ENCODE measurements around the gene ADAT1.

The ADAT1 gene

GRCh38 chr16:75576384-75576811 is 46.7 kb downstream of the ADAT1 start:
- DNase-seq (ENCODE audit: low read depth, low spot score): no peak

GRCh38 chr16:75575958-75576357 is 47.1 kb downstream of the ADAT1 start:
- no peak for DNase-seq (ENCODE audit: low read depth, low spot score)

- no peak for DNase-seq (ENCODE audit: low read depth, low spot score)
Observed at GRCh38 chr16:75573955-75574354, 49.1 kb downstream of the ADAT1 start.

DNA sequence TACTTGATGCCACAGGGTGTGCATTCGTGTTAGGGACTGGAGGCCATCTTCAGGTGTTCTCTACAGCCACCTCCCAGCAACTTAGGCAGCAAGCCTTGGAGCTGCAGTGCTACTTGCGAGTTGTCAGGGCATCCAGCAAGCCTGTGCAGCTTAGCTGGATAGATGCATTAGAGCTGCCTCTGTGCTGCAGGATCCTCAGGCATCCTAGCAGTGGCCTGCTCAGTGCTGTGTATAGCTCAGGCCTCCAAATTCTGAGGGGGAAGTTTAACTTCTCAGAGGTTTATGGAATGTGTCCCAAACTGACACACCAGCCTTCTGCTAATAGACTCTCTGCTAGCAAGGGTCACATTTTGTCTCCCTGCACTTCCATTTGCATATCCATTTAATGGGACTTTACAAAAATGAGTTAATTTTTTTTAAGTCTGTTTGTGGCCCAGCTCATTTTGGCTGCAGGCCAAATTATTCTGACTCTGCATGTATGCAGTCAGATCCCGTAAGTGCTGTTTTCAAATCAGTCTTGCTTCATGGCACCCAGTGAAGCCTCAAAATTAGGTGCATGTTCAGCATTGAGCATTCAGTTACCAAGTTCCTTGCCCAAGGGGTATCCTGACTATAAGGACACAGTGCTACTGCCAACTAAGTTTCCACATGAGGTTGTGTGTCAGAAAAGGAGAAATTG is 50.1 kb downstream of the ADAT1 start:
- no peak for DNase-seq (ENCODE audit: low read depth, low spot score)

- DNase-seq (ENCODE audit: low read depth, low spot score): no peak
Observed at GRCh38 chr16:75570396-75571065, 52.5 kb downstream of the ADAT1 start.

DNA sequence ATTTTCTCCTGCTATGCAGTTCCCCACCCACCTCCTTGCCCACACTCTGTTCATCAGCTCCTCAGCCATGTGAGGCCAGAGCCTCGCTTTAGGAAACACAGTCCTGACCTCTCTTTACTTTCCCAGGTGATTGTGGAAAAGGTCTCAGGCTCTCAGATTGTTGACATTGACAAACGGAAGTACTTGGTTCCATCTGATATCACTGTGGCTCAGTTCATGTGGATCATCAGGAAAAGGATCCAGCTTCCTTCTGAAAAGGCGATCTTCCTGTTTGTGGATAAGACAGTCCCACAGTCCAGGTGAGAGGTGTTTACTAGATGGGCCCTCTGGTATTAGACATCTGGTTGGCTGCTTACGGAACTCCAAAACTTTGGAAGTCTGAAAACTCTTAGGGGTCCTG is 55.2 kb downstream of the ADAT1 start:
- no peak for DNase-seq (ENCODE audit: low read depth, low spot score)

- DNase-seq (ENCODE audit: low read depth, low spot score): no peak
Observed at GRCh38 chr16:75566758-75567255, 56.3 kb downstream of the ADAT1 start.

DNA sequence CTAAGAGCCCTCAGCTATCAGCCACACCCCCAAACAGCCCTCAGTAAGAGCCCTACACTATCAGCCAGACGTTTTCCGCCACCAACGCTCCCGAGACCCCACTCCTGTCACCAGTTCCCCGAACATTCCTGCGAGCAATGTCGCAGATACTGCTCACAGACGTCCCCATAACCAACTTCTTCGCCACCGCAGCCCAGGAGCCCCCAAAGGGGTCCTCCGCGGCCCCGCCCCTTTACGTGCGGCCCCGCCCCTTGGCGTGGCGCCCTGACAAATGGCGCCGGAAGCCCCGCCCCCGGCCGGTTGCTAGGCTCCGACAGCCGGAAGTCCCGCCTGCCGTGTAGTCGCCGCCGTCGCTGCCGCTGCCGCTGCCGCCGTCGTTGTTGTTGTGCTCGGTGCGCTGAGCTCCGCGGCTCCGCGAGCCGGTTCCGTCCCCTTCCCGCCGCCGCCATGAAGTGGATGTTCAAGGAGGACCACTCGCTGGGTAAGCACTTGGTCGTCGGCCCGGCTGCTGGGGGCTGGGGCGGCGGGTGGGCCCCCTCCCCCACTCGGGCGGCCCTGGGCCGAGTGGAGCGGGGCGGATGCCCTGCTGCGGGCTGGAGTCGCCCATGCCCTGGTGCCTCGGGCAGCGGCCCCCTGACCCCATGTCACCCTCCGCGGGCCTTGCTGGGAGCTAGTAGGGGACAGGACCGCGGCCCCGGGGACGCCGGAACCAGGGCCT is 56.9 kb downstream of the ADAT1 start, which contains the start of gene GABARAPL2:
Gene GABARAPL2 (plus strand): TSS at position 340 of the 718 bp plus-strand sequence. CDS start 108 bp downstream, at position 448.
- DNase-seq (ENCODE audit: low read depth, low spot score): peak; percentile 82

DNA sequence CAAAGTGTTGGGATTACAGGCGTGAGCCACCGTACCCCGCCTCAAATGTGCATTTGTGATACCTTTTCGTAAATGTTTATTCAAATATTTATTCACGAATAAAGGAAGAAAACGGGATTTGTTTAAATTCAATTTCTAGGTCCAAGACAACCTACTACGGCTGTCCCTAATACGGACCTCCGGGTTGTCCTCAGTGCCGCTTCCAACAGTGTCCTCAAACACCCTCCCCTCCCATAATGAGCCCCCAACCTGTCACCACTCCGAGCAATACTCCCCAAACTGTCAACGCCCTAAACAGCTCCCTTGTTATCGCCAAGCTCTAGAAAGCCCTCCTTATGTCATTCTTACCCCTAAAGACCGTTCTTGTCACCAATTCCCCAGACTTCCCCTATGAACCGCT is 57.4 kb downstream of the ADAT1 start:
- DNase-seq (ENCODE audit: low read depth, low spot score): no peak

GRCh38 chr16:75559564-75560372 is 63.3 kb downstream of the ADAT1 start:
- DNase-seq (ENCODE audit: low read depth, low spot score): no peak

- DNase-seq (ENCODE audit: low read depth, low spot score): no peak
Observed at GRCh38 chr16:75558846-75559401, 64.2 kb downstream of the ADAT1 start.

DNA sequence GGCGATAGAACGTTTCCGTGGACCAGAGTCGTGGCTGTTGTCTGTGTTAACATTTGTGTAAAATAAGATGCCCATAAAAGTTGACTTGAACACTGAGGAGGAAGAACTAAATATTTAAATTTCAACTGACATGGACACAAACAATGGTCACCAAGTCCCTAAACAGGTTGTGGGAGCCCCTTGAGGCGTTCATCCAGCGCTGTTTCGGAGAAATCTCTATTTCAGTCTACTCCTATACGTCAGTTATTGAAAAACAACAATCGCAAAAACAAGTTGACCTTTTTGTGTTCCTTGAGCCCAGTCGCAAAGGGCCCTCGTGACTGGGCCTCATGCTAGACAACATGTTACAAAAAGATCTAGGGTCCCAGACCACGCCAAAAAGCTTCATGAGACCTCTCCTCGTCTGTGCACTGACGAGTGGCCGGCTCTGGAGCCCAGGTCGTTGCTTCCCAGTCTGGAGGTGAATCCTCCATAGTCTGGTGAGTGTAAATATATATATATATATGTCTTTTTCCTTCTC is 66.6 kb downstream of the ADAT1 start:
- no peak for DNase-seq (ENCODE audit: low read depth, low spot score)

DNA sequence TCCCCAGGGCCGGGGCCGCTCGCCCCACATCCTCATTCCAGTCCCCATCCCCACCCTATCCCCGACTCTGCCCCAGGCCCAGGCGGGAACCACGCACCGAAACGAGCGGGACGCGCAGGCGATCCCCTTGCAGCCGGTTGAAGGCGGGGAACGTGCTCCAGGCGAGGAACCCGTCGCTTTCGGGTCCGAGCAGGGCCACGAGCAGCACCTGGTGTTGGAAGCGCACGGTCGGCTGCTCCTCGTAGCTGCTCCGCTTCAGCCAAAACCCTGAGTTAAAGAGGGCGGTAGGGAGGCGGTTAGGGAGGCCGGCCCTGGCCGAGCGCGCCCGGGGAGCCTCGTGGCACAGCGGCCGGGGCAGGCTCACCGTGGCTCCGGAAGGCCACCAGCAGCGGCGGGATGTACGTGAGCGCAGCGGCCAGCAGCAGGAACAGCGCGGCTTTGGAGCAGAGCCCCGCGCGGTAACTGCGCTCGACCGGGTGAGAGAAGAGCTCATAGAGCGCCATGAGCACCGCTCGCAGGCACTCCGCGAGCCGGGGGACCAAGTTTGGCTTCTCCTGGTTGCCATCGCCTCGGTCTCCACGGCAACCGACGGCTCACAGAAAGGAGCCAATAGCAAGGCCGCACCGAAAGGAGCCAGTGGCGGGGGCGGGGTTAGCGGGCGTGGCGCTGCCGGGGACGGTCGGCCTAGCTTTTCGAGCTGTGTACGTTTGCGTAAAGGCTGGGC is 67.2 kb downstream of the ADAT1 start, which contains the start of gene TMEM231:
Gene TMEM231 (minus strand): TSS at position 546 of the 724 bp plus-strand sequence. CDS start 43 bp downstream, at position 503.
- peak; percentile 92 for DNase-seq (ENCODE audit: low read depth, low spot score)

GRCh38 chr16:75555213-75555706 is 67.8 kb downstream of the ADAT1 start:
- no peak for DNase-seq (ENCODE audit: low read depth, low spot score)

GRCh38 chr16:75552951-75553350 is 70.1 kb downstream of the ADAT1 start:
- no peak for DNase-seq (ENCODE audit: low read depth, low spot score)

DNA sequence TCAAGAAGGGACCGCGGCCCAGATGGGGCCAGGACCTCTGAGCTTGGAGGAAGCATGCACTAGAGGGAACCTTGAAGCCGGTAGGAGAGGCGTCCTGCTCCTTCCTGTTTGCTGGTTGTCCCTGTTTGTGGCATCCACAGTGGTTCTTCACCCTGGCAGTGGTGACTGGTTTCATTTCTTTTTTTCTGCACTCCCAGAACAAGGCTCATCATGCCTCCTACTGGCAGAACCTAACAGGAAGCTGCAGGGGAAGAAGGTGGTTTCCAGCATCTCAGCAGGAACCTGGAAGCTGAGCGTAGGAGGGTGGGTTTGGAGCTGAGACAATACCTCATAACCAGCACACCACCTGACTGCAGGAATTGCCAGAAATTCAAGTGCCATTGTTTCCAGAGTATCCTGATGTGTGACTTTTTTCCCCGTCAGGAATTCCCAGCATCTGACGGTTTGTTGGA is 72.8 kb downstream of the ADAT1 start:
- DNase-seq (ENCODE audit: low read depth, low spot score): no peak
